T-helper 9 cell (primary cell): ENCODE data around the gene HNRNPH1.

Experiments used
- DNase-seq: peaks from one replicate; pipeline ENCODE4 v3.0.0-alpha.2; 2020

Gene HNRNPH1

DNA sequence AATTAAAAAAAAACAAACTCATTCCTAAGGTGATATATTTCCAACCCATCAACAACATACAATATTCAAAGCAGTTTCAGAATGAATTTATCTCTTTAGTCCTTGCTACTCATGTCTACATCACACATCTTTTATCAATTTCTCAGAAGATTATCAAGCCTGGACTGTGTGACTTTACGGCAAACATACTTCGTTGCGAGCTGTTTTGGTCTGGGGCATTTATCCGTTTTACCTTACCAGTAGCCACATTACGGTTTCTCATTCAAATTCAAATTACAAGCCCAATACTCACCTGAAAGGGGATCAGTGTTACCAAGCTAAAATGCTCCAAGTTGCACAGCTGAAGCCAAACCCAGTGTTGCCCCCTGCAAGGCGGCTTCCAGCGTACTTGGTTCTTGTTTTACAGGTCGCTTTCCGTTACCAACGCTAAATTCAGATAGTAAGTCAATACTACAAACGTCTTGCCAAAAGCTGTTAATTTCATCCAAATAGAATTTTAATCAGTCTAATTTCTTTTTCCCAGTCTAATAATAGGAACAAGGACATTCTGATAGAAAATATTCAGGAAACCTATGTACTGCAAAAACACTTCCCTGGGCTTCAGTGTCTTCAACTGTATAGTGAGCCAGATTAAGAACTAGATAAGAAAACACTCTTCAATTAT is 1.8 kb downstream of the HNRNPH1 start:
- no peak for DNase-seq

DNA sequence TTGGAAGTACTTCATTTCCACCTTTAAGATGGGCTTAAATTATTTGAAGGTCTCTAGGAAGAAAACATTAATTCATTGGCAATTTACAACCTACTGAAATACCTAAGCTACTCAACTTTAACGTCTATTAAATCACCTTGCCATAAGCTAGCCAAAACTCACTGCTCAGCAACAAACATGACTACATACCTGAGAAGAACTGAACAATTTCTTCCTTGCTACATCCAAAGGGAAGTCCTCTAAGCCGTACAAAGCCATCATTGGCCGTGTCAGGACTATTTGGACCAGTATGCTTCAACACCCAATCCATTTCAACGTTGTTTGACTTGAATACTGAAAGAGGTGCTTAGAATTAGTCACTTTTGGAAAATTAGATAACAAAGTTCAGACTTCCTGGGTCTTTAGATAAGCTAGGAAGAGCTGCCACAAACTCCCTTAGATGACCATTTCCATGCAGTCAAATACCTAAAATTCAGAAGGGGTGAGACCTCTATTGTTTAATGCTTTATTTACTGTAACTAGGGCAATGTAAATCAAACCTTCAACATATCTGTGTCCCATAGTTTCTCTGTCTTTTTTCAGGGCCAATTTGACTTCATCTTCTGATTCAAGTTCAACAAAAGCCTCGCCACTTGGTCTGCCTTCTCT is 2.6 kb downstream of the HNRNPH1 start:
- no peak for DNase-seq

DNA sequence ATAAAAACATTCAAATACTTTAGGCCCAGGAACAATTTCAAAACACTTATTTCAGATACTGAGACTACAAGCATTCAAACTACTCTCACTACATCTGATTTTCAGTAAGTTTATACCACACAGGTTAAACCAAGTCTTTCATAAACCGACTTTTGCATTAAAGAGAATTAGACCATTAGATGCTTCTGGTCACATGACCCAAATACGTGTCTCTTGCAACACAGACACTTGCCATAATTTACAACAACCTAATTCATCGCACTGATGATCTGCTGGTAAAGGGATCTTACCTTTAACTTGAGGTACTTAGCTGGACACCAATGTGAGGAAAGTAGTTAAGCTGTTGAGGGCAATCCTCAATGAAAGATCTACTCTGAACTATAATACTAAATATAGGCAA is 3.2 kb downstream of the HNRNPH1 start:
- DNase-seq: no peak

DNA sequence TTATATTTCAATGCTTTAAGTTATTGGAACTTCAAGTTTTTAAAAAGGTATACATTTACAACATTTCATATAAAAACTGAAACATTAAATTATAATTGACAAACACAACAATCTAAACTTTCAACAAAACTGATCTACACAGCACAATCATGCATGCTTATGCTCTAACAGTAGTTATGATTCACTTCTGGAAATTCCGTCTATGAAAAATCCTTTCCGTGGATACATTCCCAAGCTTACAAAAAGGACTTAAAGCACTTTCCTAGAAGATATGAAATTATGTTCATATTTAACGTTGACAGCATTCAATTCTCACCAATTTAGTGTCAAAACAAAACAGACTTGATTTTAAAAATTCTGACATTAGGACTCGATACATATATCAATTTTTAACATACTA is 3.7 kb downstream of the HNRNPH1 start:
- DNase-seq: no peak

DNA sequence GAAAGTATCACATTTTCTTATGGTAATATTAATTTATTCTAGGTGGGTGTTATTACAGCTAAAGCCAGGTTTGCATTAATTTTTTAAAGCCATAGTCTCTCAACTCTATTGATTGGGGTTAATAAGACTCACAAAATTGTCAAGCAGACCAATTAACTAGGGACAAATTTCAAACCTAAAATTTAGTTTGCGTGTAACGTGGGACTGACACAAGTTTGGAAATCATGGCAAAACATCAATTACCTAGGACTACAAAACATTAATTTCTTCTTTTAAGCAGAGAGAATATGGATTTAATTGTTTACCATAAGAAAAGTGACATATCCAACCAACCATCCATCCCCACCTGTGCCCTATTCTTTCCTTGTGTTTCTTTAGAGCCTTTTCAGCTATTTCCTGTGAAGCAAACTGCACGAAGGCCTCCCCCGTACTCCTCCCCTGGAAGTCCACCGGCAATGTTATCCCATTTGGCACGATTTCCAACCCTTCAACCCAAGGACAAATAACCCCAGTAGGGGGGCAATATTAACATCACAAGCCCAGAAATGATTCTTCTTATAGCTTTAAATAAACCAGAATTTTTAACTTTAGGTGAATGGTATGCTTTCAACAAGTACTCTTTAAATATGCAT is 4.4 kb downstream of the HNRNPH1 start:
- no peak for DNase-seq

DNA sequence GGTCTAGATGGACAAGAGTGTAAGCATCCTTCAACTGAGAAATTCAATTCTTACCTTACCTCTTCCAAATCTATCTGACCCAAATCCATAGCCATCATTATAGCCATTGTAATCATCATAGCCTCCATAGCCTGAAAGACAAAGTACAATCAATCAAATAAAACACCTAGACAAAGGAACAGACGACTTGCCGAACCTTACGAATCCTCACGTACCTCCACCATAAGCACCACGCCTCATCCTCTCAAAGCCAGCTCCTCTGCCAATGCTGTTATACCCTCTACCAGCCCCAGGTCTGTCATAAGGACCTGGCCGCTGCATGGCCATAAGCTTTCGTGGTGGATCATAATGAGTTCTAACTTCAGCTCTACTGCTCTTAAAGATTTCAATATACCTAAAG is 5.5 kb downstream of the HNRNPH1 start:
- DNase-seq: no peak

DNA sequence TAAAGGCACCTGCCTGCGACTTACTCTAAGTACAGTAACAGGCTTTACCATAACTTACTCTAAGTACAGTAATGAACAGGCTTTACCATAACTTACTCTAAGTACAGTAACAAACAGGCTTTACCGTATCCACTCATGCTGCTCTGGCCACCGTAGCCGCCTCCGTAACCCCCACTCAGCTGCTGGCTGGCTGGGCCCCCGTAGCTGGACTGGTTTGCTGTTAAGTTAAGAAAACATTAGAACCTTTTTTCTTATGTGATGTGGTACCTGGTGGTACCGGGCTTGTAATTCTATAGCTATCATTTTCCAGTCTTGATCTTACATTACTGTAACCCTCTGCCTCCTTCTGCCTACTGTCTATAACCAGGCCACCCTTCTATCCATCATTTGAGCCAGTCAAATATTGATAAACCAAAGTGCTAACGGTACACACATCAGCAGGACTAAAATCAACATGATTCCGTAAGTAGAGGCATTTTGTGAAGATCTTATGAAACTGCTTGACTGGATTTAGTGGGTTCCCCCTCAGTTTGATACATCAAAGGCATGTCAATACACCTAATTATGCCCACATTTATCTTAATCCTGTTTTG is 7.4 kb downstream of the HNRNPH1 start:
- DNase-seq: no peak

DNA sequence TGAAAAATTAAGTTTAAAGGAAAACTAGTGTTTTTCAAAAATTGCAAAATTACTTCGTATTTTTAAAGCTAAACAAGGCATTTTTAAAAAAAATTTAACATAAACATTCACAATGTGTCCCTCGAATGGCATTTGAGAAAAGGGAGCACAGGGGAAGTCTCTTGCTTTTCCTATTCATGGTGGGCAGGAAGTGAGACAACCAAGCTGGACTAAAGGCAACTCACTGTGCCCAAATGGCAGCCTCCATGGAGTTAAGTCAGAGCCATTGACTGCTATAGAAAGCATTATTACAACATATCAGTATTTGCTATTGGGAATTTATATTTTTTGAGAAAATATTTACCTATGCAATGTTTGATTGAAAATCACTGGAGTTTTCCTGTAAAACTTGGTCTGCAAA is 8.3 kb downstream of the HNRNPH1 start:
- DNase-seq: no peak

DNA sequence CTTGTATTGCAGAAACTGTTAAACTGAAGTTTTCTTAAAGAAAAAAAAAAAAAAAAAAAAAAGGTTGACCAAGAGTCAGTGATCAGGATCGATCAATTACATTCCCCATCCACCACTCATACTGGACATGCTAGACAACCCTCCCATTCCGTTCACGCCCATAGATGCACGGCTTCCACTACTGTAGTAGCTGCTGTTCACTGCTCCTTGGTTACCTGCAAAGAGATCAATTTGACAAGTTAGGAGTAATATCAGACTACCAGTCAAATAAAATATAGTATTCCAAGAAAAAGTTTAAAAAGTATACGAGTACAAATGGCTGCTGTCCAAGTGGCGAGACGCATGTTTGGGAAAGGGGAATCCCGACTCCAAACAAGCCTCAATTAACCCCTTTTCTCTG is 8.7 kb downstream of the HNRNPH1 start:
- DNase-seq: no peak

DNA sequence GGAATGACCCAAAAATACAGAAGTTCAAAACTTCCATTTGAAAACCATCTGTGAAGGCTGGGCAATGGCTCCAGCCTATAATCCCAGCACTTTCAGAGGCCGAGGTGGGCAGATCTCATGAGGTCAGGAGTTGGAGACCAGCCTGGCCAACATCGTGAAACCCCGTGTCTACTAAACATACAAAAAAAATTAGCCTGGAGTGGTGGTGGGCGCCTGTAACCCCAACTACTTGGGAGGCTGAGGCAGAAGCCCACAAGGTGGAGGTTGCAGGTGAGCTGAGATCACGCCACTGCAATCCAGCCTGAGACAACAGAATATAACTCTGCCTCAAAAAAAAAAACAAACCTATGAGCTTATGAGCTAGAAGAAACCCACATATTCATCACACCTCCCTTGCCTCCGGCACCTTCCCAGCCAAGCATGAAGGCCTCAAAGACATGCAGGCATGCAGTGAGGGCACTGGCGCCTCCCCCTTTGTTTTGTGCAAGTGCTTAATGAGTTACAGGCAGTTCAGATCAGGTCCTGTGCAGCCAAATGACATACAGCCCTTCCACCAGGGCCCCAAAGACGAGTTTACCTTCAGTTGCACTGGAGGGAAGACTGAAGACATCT is 9.9 kb downstream of the HNRNPH1 start:
- peak; percentile 15 for DNase-seq

DNA sequence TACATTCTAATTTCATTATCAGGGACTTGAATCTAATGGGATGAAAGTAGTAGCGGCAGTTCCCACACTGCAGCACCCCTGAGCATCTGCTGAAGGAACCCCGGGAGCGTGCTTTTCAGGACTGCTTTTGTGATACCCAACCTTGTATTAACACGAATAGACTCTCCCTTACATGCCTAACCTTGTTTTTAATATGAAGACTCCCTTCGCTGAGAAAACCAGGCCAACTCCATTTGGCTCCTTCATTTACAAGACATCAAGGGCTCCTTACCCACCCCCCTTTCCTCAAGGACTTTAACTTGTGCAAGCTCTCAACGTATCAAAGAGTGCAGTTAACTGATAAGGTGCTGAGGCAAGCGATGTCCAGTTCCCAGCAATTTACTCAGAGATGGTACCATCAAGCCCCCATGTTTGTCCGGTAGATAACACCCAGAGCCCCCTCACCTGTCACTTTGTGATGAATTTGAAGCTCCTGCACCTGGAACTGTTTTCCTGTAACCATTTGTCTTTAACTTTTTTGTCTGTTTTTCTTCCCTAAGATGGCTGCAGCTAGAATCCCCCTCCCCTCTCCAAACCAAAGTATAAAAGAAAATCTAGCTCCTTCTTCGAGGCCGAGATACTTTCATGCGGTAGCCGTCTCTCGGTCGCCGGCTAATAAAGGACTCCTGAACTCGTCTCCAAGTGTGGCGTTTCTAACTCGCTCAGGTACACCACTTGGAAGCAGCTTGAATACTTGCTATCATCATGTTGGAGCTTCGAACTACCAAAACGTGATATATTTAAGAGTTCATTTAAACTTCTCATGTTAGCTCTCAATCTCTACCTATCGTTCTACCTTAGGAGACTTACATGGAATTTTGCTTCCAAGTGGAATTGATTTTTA is 10.7 kb downstream of the HNRNPH1 start:
- no peak for DNase-seq

DNA sequence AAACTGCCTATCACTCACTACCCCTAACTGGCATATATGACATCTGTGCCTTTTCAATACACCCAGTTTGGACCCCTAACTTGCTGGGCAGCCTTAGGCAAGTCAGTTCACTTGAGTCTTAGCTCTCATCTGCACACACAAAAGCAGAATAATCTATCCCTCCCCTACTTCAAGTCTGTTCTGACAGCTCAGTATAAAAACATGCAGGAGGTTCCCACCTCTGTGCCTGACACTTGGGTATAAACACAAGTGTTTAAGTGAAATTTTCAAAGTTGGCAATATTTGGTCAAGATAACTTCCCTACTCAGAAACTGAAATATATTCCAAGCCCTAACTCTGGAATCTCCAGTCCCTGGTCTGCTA is 12.6 kb downstream of the HNRNPH1 start:
- DNase-seq: no peak

DNA sequence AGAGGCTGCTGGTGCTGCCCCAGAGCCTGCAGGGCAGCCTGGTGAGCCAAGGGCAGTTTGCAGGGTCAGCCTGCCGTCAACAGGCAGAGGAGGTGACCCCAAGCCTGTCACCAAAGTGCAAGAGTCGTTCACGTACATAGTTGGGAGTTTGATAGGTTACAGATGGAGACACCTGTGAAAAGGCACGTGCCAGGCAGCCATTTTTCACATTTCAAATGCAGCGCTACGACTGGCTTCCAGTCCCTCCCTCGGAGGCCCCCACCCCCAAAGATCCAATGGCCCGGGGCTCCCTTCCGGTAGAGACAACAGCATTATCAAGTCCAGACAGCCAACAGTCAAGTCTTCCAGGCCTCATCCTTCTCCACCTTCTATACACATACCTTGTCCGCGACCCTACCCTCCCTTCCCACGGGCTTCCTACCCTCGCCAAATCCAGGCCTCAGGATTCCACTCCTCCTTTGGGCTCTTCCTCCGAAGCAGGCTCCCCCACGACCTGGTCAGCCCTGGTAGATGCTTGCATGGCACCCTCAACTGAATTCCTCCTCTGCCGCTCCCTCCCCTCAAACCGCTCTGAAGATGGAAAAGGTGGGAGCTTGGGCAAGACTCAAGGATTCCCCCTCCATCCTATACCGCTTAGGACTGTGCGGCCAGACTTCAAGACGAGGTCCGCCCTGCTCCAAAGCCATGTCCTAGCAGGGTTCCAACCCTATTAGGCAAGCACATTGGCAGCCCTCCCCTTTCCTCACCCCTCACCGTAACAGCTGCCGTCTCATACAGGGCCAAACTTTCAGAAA is 13.2 kb downstream of the HNRNPH1 start:
- DNase-seq: no peak

DNA sequence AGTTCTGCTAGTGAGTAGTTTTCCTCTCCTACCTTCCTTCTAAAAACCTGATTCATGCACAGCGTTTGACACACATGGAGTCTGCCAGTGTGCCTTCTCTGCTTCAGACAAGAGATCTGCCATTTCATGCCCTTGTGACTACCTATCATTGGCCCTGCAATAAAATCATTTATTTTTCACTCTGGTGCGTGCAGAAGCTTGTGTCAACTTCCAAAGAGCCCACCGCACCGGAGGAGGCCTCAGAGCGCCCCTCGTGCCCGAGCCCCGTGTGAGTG is 13.7 kb downstream of the HNRNPH1 start:
- DNase-seq: no peak

DNA sequence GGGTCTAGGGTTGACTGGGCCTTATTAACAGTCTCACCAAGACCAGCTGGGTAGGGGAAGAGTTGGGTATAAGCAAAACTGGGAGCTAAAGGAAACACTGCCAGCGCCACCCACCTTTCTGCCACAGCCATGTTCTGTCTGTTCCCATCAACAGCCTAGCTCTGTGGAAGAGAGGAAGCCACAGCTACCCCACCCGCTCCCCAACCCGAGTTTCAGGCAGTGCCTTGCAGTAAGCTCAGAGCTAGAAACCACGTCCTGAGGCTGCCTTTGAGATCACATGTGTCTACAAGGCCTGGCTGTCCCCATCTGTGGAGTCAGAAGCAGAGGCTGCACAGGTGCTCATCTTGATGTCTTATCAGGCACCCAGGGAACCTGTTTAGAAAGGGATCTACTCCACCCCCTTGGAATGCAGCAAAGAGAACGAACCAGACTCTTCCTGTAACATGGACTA is 15.3 kb downstream of the HNRNPH1 start:
- DNase-seq: peak; percentile 30

DNA sequence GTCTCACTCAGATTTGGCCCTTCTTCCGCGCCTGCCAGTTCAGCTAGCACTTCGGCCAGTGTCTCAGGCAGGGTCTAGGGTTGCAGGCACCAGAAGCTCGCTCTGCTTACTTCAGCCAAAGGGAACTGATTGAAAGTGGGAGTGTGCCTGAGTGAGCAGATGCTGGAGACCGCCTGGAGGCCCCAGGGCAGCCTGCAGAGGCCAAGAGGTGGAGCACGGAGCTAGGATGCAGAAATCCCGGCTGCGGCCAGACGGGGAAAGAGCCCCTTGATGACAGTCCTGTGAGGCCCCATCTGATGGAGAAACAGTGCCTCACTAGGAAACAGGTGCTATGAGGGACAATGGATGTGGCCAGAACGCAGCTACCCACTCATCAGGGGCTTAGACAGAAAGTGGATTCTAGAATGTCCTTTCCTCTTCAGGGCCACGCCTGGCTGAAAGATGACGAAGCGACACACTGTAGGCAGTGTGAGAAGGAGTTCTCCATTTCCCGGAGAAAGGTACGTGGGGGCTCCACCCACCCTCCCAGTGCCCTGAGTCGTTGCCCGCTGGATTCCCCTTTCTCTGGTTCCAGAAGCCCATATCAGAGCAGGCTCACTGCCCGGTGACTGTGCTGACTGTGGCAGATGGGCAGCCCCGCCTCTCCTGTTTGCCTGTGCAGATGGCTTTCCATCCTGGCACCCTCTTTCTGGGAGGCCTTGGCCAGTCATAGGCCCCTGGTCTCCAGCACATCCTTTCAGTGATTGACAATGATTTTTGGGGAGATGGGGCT is 16.1 kb downstream of the HNRNPH1 start:
- DNase-seq: no peak

DNA sequence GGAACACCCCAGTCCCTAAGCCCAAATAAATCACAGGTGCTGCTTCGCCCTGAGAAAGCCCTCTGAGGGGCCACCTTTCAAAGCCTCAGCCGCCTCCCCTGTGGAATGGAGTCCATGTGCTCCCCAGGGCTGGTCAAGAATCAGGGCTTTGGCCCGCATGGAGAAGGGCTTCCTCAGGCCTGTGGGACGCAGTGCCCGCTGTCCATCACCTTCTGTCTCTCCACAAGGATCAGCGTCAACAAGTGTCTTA is 16.6 kb downstream of the HNRNPH1 start:
- no peak for DNase-seq

DNA sequence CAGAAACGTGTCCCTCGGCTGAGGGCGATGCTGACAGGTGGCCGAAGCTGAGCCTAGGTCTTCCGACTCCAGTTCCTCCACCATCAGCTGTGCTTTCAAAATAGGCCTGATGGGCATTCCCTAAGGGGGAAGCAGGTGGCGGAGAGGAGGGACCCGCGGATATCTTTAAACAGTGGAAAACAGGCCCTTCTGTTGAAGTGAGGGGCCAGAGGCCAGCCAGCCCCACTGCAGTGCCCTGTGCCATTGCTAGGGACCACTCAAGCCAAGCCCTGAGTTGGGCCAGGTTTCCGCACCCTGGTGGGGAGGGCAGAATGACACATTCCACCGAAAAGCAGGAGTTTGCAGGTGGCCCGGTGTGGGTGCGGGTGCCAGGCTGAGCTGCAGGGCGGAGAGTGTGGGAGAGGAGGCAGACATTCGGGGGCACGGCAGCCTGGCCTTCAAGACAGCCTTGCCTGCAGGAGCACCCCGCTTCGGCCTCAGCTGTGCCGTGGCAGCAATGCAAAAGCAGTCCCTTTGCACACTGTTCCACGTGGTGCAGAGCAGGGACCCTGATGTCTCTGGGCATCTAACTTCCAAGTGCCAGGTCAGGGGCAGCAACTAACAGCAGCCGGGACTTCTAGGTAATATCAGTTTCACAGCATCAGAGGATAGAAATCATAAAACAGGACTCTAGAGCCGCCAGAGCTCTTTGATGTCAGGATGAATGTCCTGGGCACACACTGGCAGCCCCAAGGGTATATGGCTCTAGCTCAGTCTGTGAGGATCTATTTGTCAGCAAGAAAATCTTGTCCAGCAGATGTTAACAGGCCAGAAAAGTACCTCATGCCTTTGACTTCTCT is 17.2 kb downstream of the HNRNPH1 start:
- DNase-seq: no peak

DNA sequence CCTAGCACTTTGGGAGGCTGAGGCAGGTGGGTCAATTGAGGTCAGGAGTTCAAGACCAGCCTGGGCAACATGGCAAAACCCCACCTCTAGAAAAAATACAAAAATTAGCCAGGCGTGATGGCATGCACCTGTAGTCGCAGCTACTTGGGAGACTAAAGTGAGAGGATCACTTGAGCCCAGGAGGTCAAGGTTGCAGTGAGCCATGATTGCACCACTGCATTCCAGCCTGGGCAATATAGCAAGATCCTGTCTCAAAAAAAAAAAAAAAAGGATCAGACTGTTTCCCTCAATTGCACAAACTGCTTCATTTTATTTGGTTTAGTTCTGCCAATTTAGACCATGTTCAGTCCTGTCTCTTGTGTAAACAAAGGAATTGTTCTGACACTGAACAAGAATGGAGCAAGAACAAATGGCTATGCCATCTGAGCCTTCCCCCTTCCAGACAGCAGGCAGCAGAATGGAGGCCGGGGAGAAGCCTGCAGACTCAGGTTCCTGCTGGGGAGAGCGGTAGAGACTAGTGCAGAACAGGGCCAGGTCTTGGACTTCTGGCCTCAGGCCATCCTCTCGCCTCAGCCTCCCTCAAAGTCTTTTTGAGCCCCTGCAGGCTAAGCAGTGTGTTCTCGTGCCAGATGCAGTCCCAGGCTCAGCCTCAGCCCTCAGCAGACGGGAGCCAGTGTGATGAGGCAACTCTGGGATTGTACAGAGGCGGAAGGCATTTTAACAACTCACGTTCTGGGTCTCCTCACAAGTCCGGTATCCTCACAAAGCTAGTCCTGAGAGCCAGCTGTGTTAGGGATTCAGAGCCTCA is 18.2 kb downstream of the HNRNPH1 start:
- no peak for DNase-seq

DNA sequence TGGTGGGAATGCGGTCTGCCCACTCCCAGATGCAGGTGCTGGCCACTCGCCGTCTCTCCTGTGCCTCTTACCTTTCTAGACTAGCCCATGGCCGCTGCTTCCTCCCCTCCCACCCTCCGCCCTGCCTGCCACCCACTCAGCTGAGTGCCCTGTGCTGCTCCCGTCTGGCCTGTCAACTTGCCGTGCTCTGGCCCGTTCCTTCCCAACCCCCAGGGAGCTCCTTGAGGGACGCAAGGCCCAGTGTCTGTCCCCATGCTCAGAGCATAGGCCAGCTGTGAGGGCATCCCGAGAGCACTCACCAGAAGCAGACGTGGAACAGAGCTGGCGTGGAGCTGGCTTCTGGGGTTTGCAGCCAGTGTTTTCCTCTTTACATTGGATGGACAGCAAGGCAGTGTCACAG is 20.2 kb downstream of the HNRNPH1 start:
- no peak for DNase-seq
